Ishikawa (cell line): ENCODE measurements around the gene ADGRF1.

Experiments used
- CEBPB ChIP-seq: IDR thresholded peaks from 2 replicates; pipeline ENCODE4 v1.6.1; 2012
- EGR1 ChIP-seq: IDR thresholded peaks from 2 replicates; pipeline ENCODE4 v1.6.1; 2012
- EP300 ChIP-seq: IDR thresholded peaks from 2 replicates; pipeline ENCODE4 v1.6.1; 2012; ENCODE audit warnings: borderline replicate concordance
- RAD21 ChIP-seq: IDR thresholded peaks from 2 replicates; pipeline ENCODE4 v1.6.1; 2012; ENCODE audit warnings: low read depth

DNA sequence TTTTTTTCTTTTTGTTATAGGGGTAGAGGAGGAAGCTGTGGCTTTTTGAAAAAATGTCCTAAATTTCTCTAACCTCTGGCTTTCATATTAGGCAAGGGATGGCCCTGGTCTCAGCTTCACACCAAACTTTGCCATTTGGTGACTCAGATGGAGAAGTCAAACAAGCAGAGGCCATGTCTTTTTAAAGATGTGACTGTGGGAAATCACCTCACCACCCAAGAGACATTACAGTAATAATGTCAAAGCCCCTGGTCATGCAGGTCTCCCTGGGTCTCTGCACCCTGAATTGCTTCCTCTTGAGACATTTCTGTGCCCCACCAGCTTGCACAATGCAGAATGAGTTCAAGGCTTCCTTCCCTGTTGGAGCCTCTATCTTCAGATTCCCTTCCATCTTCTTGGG lies 80.9 kb downstream of the ADGRF1 start:
- TF ChIP-seq CEBPB = no peak
- no peak for TF ChIP-seq EP300
- no peak for TF ChIP-seq EGR1
- TF ChIP-seq RAD21 = no peak
